Measurements from ENCODE around the gene RGS19.

RGS19 gene

GRCh38 chr20:64037199-64037497, 42.2 kb downstream of the RGS19 start:
- no peak for DNase-seq (ENCODE audit: low read depth in 2 of 2, low spot score in 1 of 2)

DNA sequence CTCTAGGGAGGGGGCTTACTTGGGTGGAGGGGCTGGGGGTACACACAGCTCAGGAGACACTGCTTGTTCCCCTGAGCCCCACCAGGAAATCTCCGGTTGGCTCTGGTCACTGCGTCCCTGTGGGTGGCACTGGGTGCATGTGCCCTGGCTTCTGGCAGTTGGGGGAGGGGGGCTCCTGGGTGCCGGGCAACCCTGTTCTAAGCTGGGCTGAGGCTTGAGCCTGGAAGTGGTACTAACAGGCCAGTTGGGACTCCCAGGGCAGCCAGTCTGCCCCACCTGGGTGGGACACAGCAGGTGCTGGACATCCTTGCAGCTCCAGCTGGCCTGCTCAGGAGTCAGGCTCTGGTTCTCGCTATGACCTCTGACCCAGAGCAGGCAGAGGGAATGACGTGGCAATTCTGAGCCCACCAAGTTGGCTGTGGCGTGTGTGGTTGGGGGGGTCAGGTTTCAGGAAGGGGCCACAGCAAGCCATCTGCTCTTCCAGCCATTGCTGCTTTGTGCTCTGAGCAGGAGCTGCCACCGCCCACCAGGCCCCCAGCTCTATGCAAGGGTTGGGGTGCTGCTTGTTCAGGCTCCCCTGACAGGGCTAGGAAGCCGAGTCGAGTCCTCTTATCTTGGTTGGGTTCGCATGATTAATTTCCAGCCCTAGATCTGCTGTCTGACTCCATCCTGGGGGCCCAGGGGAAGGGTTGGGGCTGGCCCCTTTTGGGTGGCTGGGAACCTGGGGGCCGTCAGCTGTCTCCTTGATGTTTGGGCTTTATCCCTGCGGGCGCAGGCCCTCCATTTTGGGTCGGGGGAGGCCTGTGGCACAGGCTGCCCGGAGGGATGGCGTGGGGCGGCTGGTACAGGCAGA, 42.7 kb downstream of the RGS19 start:
- no peak for DNase-seq (ENCODE audit: low read depth in 2 of 2, low spot score in 1 of 2)

DNA sequence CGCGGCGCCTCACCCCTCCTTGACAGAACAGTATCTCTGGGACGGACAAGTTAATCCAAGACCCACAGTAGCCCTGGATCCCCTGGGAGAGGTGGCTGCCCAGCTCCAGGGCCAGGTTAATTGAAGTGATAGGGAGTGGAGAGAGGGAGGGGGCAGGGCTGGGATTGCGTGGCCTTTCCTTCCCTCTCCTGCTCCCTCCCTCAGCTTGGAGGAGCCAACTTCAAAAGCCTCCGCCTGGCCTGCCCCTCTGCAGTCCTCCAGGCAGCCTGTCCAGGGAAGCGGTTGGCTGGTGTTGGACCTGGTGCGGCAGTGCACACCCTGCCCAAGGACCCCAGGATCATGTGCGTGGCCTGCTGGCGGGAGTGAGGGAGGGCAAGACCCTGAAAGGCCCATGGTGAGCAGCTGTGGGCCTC, 43.4 kb downstream of the RGS19 start, which contains the start of gene C20orf204:
Gene C20orf204 (plus strand): TSS at position 250 of the 413 bp plus-strand sequence. CDS start 142 bp downstream, at position 392.
- DNase-seq (ENCODE audit: low read depth in 2 of 2, low spot score in 1 of 2): no peak

DNA sequence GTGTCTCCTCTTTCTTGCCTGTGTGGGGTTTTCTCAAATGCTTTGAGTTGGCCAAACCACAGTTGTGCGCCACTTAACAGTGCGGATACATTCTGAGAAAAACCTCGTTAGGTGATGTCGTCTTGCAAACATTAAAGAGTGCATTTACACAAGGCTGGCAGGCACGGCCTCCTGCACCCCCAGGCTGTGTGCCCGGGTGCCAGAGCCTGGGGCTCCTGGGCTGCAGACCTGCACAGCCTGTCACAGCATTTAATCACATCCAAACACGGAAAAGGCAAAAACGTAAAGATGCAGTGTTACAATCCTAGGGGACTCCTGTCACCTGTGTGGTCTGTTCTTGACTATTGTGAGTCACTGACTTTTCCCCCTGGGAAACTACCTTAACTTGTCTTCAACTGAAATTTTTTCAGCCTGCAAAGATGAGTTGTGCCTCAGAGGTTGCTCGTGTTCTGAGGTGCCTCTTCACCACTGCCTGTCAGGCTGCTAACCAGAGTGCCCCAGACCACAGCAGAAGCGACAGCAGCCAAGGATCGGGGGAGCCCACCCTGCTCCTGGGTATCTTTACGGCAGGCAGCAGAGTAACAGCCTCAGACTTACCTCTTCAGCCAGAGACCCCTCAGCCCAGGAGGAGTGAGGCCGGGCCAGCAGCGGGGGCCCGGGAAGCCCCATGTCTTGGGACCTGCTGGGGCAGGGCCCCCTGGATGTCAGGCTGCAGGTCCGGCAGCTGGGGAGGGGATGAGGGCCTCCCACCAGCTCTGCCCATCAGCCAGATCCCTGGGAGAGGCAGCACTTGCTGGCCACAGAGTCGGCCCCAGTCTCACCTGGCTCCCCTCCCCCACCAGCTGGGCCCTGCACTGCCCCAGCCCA, 44.0 kb downstream of the RGS19 start:
- no peak for DNase-seq (ENCODE audit: low read depth in 2 of 2, low spot score in 1 of 2)

GRCh38 chr20:64033981-64034493, 45.3 kb downstream of the RGS19 start:
- no peak for DNase-seq (ENCODE audit: low read depth in 2 of 2, low spot score in 1 of 2)

DNA sequence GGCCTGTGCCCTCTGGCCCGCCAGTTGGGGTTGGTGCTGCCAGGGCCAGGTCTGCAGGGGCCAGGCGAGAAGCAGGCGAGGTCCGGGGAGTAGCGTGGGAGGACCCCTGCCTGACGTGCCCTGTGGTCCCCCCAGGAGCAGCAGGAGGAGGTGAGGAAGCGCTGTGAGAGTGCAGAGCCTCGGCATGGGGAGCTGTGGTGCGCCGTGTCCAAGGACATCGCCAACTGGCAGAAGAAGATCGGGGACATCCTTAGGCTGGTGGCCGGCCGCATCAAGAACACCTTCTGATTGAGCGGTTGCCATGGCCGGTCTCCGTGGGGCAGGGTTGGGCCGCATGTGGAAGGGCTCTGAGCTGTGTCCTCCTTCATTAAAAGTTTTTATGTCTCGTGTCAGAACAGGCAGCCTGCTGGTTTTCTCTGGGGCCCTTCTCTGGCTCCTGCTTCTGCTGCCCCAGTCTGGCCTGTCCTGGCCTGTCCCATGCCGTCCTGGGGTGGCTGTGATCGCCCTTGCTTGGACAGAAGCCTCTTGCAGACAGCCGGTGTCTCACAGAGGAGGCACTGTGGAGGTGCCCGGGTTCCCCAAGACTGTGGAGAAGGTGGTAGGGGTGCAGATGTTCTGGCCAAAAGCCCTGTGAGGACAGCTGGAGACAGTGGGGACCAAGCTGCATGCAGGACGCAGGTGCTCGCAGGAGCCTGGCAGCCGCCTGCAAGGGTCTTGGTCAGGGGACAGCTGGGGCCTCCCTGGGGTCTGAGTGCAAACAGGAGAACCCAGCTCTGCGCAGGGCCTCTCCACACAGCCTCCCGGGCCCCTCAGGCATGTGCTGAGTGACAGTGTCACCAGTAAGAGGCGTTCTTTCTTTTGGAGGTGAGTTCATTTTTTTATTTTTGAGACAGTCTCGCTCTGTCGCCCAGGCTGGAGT, 46.4 kb downstream of the RGS19 start:
- DNase-seq (ENCODE audit: low read depth in 2 of 2, low spot score in 1 of 2): no peak

GRCh38 chr20:64031822-64032314, 47.5 kb downstream of the RGS19 start:
- no peak for DNase-seq (ENCODE audit: low read depth in 2 of 2, low spot score in 1 of 2)

GRCh38 chr20:64030371-64031134, 48.8 kb downstream of the RGS19 start:
- no peak for DNase-seq (ENCODE audit: low read depth in 2 of 2, low spot score in 1 of 2)

DNA sequence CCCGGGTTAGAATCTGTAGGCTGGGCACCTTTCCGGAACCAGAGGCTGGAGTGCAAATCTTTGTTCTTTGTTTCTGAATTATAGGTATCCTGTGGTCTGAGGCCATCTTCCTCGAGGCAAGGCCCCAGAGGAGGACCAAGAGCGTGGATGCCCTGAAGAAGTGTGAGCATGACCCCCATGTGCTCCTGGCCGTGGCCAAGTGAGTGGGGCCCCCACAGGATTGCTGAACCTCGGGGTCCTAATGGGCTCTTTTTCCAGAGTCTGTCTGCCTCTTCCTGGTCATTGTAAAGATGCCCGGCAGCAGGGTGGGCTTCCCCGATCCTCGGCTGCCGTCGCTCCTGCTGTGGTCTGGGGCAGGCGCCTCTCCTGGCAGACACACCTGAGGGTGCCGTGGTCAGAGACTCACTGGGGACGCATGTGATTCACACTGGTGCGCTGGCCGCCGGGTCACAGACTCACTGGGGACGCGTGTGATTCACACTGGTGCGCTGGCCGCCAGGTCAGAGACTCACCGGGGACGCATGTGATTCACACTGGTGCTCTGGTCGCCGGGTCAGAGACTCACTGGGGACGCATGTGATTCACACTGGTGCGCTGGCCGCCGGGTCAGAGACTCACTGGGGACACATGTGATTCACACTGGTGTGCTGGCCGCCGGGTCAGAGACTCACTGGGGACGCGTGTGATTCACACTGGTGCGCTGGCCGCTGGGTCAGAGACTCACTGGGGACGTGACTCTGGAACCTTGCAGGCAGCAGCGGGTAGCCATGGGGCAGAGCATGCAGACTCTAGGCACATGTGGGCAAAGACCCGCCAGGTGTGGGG, 49.8 kb downstream of the RGS19 start:
- DNase-seq (ENCODE audit: low read depth in 2 of 2, low spot score in 1 of 2): no peak

DNA sequence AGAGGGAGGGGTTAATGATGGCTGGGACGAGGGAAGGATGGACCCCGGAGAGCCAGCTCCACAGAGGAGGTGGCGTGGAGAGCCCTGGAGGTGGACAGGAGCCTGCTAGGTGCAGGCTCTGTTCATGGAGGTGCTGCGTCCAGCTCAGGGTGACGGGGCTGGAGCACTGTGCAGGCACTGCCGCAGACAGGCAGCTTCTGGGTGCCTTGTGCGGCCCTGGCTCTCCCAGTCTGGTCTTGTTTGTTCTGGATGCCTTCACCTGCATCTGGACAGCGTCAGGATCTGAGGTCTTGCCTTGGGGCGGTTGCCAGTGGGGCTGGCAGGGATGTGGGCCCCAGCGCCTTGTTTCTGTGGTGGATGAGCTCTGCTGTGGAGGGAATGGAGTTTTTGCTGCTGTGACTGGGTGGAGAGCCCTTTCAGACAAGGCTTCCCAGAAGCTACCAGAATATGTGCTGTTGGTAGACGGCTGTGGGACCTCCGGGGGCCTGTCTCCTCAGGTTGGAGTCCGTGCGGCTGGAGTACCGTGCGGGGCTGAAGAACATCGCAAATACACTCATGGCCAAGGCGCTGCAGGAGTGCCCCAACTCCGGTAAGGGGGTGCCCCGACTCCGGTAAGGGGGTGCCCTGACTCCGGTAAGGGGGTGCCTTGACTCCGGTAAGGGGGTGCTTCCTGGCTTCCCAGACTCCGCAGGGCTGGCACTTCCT, 51.2 kb downstream of the RGS19 start:
- no peak for DNase-seq (ENCODE audit: low read depth in 2 of 2, low spot score in 1 of 2)

- no peak for DNase-seq (ENCODE audit: low read depth in 2 of 2, low spot score in 1 of 2)
Observed at GRCh38 chr20:64025826-64026412, 53.4 kb downstream of the RGS19 start.

DNA sequence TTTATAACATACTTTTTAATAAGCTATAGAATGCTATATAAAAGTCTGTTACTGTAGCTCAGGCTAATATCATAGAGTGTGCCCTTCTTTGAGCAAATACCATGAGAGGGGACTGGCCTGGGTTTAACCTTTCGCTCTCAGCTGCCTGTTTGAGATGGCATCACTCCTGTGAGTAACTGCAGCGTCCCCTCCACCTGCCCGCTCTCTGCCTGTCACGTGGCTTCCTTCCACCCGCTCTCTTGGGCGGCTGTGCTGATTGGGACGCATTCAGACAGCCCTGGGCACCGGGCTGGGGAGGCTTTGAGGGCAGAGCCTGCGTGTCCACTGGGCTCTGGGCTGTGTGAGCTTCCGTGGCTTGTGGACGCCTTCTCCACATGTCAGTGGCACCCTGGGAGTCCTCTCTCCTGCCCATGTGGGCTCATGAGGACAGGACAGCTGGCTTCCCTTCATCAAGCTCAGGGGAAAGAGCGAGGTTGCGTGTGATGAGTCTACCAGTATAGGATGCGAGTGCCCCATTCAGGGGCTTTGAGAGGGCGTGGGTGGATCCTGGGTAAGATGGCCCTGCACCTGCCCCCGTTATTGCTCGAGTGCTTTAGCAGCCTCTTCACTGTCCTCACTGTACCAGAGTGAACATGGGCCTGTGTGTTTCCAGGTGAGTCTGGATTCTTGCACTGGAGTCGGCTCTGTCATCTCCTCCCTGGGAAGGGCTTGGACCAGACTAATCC, 54.1 kb downstream of the RGS19 start:
- DNase-seq (ENCODE audit: low read depth in 2 of 2, low spot score in 1 of 2): no peak

DNA sequence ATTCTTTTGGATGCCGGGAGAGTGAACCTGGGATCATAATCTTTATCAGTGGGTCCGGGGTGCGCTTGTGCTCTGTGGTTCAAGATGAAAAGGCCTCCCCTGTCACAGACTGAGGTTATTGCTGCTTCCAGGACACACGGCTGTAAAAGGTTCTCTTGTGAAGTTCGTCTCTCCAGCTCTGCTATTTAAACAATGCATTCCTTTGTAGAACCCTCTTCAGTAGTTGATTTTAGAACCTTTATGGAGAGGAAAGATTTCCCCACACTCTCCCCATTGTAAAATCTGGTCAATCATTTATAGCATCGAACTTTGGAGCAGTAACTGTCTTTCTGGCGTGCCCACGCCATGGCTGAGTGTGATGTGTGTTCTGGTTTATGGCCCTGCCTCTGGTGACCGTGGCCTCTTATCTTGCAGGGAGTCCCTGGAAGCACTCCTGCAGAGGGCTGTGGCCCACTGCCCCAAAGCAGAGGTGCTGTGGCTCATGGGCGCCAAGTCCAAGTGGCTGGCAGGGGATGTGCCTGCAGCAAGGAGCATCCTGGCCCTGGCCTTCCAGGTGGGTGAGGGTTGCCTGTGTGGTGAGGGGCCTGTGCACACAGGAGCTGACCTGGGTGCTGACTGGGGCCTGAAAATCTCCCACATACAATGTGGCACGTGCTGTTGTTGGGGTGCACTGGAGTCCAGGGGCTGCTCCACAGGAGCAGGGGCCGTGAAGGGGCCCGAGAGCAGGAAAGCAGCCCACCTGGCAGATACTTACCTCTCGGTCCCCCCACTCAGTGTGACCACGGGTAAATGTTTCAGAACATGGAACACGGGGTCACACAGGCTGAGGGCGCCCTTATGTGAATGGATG, 55.0 kb downstream of the RGS19 start:
- no peak for DNase-seq (ENCODE audit: low read depth in 2 of 2, low spot score in 1 of 2)

DNA sequence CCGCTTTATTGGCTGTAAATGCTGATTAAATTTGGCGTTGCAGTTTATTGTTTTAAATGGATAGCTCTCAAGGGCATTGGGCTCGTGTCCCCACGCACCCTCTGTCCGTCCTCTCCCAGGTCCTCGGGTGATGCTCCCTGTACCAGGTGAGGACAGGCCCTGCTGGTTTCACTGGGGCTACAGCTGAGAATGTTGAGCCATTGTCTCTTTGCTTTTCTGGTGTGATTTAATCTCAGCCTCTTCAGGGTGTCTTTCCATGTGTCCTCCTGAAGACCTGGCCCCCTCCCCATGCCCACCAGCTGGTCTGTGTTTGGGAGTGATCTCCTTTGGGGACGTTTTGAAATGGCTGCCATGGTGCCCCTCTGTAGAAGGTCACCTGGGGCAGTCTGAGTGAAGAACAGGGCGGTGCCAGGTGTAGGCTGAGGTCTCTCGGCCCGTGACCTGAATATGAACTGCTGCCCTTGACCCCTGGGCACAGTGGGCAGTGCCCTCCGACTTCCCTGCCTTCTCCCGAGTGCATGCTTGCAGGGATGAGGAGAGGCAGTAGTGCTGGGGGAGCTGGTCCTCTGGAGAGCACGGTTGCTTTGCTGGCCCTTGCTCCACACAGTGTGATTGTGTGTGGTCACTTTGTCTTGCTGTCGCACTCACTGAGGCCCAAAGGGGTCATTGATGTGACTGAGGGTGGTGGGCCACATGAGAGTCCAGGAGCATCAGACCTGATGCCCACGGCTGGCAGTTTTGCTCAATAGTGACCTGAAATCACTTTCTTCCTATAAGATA, 55.8 kb downstream of the RGS19 start:
- no peak for DNase-seq (ENCODE audit: low read depth in 2 of 2, low spot score in 1 of 2)

All from stimulated activated CD8-positive, alpha-beta memory T cell treated with anti-CD3 and anti-CD28 coated beads, Interleukin-4, amount 100 ng/mL, for 4 hours (primary cell).